HCT116 (cell line): ENCODE results near the gene SEMA5B. TPM values are rescaled to one million over a fixed set of nuclear protein-coding genes. Genes with fewer than 3 reads are reported as not detected.

Experiments used
- ATAC-seq: fragments of 200-7000 bp; cut with Tn5 transposase; 2 replicates; pipeline ENCODE4 v1.9.1; 2020; ENCODE audit warnings: mild to moderate bottlenecking, moderate library complexity
- BruUV-seq: library from RNA; stranded (reverse); fragments of 400-500 nt; replicated peaks from 2 replicates; lab custom pipeline; 2021; lab: Mats Ljungman, UMichigan
- CTCF ChIA-PET: fragments of 300-600 bp; sonication (Branson Sonifier 250); formaldehyde crosslinking; loops from one replicate; lab custom pipeline; 2021; ENCODE audit warnings: antibody characterized with exemption; lab: Charles Lee
- POLR2A ChIA-PET: fragments of 300-600, 350-600 bp; sonication (Branson Sonifier 250); formaldehyde crosslinking; loops from one replicate; lab custom pipeline; 2021; ENCODE audit warnings: antibody characterized with exemption; lab: Charles Lee
- RAD21 ChIA-PET, 2 experiments: fragments of 300-600 bp; sonication (Branson Sonifier 250); formaldehyde crosslinking; loops; one replicate each; lab custom pipeline; 2023; ENCODE audit warnings: low total read pairs in 2 of 2; ENCODE audit not compliant: uncharacterized antibody in 2 of 2, unreplicated experiment in 2 of 2, low non-redundant PET in 1 of 2; lab: Charles Lee
- DNase-seq: peaks from one replicate; pipeline ENCODE4 v3.0.0-alpha.2; 2010; ENCODE audit warnings: low read depth, low spot score
- H2AFZ ChIP-seq: fragments of 200-600 bp; shearing (Covaris generic), sonication (generic); 2 replicates; pipeline ENCODE4 v1.6.1; 2017; ENCODE audit warnings: low read depth, mixed run types, mixed read lengths, antibody characterized with exemption, low read length; ENCODE audit not compliant: poor library complexity, severe bottlenecking
- H3K27ac ChIP-seq: 2 replicates; pipeline ENCODE4 v1.5.1; 2012; ENCODE audit warnings: low read depth, low read length
- H3K27me3 ChIP-seq: fragments of 200-600 bp; sonication (generic); 2 replicates; pipeline ENCODE4 v1.6.1; 2016; ENCODE audit warnings: mixed run types, low read length, mixed read lengths; ENCODE audit not compliant: insufficient read depth
- H3K36me3 ChIP-seq, 2 experiments: fragments of 200-500 bp in 1 of 2; fragments of 200-600 bp in 1 of 2; sonication (Bioruptor generic) in 1 of 2; sonication (generic) in 1 of 2; 2 replicates each; pipeline versions ENCODE4 v1.5.1 to v1.6.1; 2014 to 2016; ENCODE audit warnings: low read length in 2 of 2, inconsistent platforms in 1 of 2, mixed read lengths in 1 of 2, mixed run types in 1 of 2; ENCODE audit not compliant: insufficient read depth in 2 of 2, control insufficient read depth in 1 of 2
- H3K4me1 ChIP-seq, 2 experiments: fragments of 200-600 bp in 1 of 2; sonication (generic) in 1 of 2; 2 replicates each; pipeline versions ENCODE4 v1.5.1 to v1.6.1; 2012 to 2017; ENCODE audit warnings: low read length in 2 of 2, inconsistent platforms in 1 of 2, mild to moderate bottlenecking in 1 of 2, mixed read lengths in 1 of 2, mixed run types in 1 of 2, moderate library complexity in 1 of 2; ENCODE audit not compliant: insufficient read depth in 2 of 2, control insufficient read depth in 1 of 2
- H3K4me2 ChIP-seq: fragments of 200-600 bp; sonication (generic); 2 replicates; pipeline ENCODE4 v1.6.1; 2017; ENCODE audit warnings: mixed run types, low read length, mixed read lengths
- H3K4me3 ChIP-seq, 2 experiments: fragments of 200-600 bp in 1 of 2; sonication (generic) in 1 of 2; replicated peaks in 1 of 2; 2 replicates each; pipeline ENCODE4 v1.5.1; 2011 to 2016; ENCODE audit warnings: low read length in 2 of 2, control low read depth in 1 of 2, low read depth in 1 of 2, mild to moderate bottlenecking in 1 of 2, mixed read lengths in 1 of 2, mixed run types in 1 of 2
- H3K79me2 ChIP-seq: fragments of 200-600 bp; sonication (generic); 2 replicates; pipeline ENCODE4 v1.6.1; 2017; ENCODE audit warnings: mild to moderate bottlenecking, mixed run types, low read length, moderate library complexity, mixed read lengths; ENCODE audit not compliant: insufficient read depth
- H3K9ac ChIP-seq: fragments of 200-600 bp; sonication (generic); 2 replicates; pipeline ENCODE4 v1.6.1; 2016; ENCODE audit warnings: low read length, mixed read lengths
- H3K9me2 ChIP-seq: fragments of 200-600 bp; sonication (generic), shearing (Covaris generic); 2 replicates; pipeline ENCODE4 v1.6.1; 2017; ENCODE audit warnings: mixed run types, mild to moderate bottlenecking, moderate library complexity; ENCODE audit not compliant: insufficient read depth
- H3K9me3 ChIP-seq, 2 experiments: fragments of 200-500 bp in 1 of 2; fragments of 200-600 bp in 1 of 2; sonication (Bioruptor generic) in 1 of 2; sonication (generic) in 1 of 2; 2 replicates each; pipeline ENCODE4 v1.6.1; 2014 to 2017; ENCODE audit warnings: low read length in 2 of 2, mixed read lengths in 2 of 2, inconsistent platforms in 1 of 2, low read depth in 1 of 2, mild to moderate bottlenecking in 1 of 2, mixed run types in 1 of 2, moderate library complexity in 1 of 2; ENCODE audit not compliant: control insufficient read depth in 1 of 2, insufficient read depth in 1 of 2
- H4K20me1 ChIP-seq: fragments of 200-600 bp; sonication (generic), shearing (Covaris generic); 2 replicates; pipeline ENCODE4 v1.6.1; 2017; ENCODE audit warnings: mixed run types, mild to moderate bottlenecking, moderate library complexity; ENCODE audit not compliant: insufficient read depth
- CBX3 ChIP-seq: IDR thresholded peaks from 2 replicates; pipeline ENCODE4 v1.6.1; 2012; ENCODE audit warnings: low read depth
- EGR1 ChIP-seq: IDR thresholded peaks from 2 replicates; pipeline ENCODE4 v1.6.1; 2012; ENCODE audit warnings: low read depth
- ELF1 ChIP-seq: IDR thresholded peaks from 2 replicates; pipeline ENCODE4 v1.6.1; 2012; ENCODE audit warnings: low read depth, borderline replicate concordance
- EZH2 ChIP-seq: fragments of 200-600 bp; sonication (generic); IDR thresholded peaks from 2 replicates; pipeline ENCODE4 v1.6.1; 2017; ENCODE audit warnings: antibody characterized with exemption, mixed run types
- EZH2phosphoT487 ChIP-seq: fragments of 200-600 bp; IDR thresholded peaks from 2 replicates; pipeline ENCODE4 v1.6.1; 2018; ENCODE audit warnings: antibody characterized with exemption, borderline replicate concordance
- JUND ChIP-seq: IDR thresholded peaks from 2 replicates; pipeline ENCODE4 v1.6.1; 2012
- POLR2AphosphoS5 ChIP-seq: IDR thresholded peaks from 2 replicates; pipeline ENCODE4 v1.6.1; 2011; ENCODE audit warnings: mild to moderate bottlenecking, low read depth, low read length, moderate library complexity
- RAD21 ChIP-seq: IDR thresholded peaks from 2 replicates; pipeline ENCODE4 v1.6.1; 2012; ENCODE audit warnings: low read depth, mild to moderate bottlenecking
- SIN3A ChIP-seq: IDR thresholded peaks from 2 replicates; pipeline ENCODE4 v1.6.1; 2012; ENCODE audit warnings: low read depth
- SP1 ChIP-seq: IDR thresholded peaks from 2 replicates; pipeline ENCODE4 v1.6.1; 2012; ENCODE audit warnings: low read depth
- SRF ChIP-seq: IDR thresholded peaks from 2 replicates; pipeline ENCODE4 v1.6.1; 2012; ENCODE audit warnings: low read depth
- TCF7L2 ChIP-seq: IDR thresholded peaks from 2 replicates; pipeline ENCODE4 v1.7.0; 2011; ENCODE audit warnings: borderline replicate concordance, inconsistent platforms; ENCODE audit not compliant: insufficient read depth, insufficient read length; ENCODE audit errors: extremely low read depth
- ZFX ChIP-seq: fragments of 450-650 bp; IDR thresholded peaks from 2 replicates; pipeline ENCODE4 v1.6.1; 2017
- ZNF274 ChIP-seq: fragments of 200-500 bp; sonication (Bioruptor generic); IDR thresholded peaks from 2 replicates; pipeline ENCODE4 v1.6.1; 2014; ENCODE audit warnings: mild to moderate bottlenecking, low read depth, low read length, inconsistent platforms
- intact Hi-C: fragments of 100-400 bp; cut with micrococcal nuclease; formaldehyde crosslinking; loops from 2 replicates; pipeline ENCODE4 v1.10.0; 2022
- total RNA-seq: library from RNA; stranded (reverse); gene quantifications from one replicate; pipeline ENCODE4 v1.2.1, GENCODE V29; 2021; ENCODE audit not compliant: unreplicated experiment
- TF ChIP-seq, protein P1 (sequence below): IDR thresholded peaks from 2 replicates; pipeline ENCODE4 v1.6.1; 2012
- TF ChIP-seq, protein P2 (sequence below): IDR thresholded peaks from 2 replicates; pipeline ENCODE4 v1.6.1; 2011; ENCODE audit warnings: mild to moderate bottlenecking, low read length, moderate library complexity; ENCODE audit not compliant: insufficient replicate concordance; ENCODE audit errors: extremely low read depth
- TF ChIP-seq, protein P3 (sequence below): IDR thresholded peaks from 2 replicates; pipeline ENCODE4 v1.6.1; 2012
- TF ChIP-seq, protein P4 (sequence below): IDR thresholded peaks from 2 replicates; pipeline ENCODE4 v1.6.1; 2012; ENCODE audit warnings: low read depth
- TF ChIP-seq, protein P5 (sequence below), 3 experiments: fragments of 200-600 bp in 1 of 3; sonication (generic) in 1 of 3; IDR thresholded peaks in 2 of 3; conservative IDR thresholded peaks in 1 of 3; 2 replicates each; pipeline ENCODE4 v1.5.1; 2012 to 2017; ENCODE audit warnings: low read depth in 2 of 3, low read length in 2 of 3, antibody characterized with exemption in 1 of 3, borderline replicate concordance in 1 of 3, control low read depth in 1 of 3, mild to moderate bottlenecking in 1 of 3, mixed read lengths in 1 of 3, mixed run types in 1 of 3, moderate library complexity in 1 of 3; ENCODE audit not compliant: insufficient read depth in 1 of 3

SEMA5B gene
- total RNA-seq, 1 experiment from 2014 or later: 0.15 TPM

DNA sequence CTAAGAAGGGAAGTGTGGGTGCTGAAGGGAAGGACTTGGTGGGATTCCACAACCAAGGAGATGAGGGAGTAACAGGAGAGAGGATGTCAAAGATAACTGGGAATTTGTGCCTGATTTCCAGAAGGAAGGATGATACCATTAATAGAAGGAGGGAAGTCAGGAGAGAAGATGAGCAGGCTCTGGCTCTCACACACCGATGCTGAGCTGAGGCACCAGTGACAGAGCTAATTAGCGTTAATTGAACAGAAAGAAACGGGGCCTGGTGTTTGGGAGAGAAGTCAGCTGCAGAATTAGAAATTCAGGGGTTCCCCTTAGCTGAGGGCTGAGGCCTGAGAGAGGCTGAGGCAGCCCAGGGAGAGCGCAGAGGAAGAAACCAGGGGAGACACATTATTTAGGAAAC lies 27.4 kb upstream of the SEMA5B start:
- no peak for ATAC-seq
- intact Hi-C loops: no loop called here
- POLR2A ChIA-PET: no interaction called here

More for the DNA sequence above, 27.4 kb upstream of the SEMA5B start:
- Histone ChIP-seq H3K4me3 (no peak overlapping the region), H3K9me3 (no peaks in the 10 kb centered on the region), H3K4me1 (peaks cover 0 to 13% of the 10 kb centered on the region in 2 experiments; a peak in 2 of 4 replicates), H3K9ac (no peak overlapping the region), H3K79me2 (no peaks in the 10 kb centered on the region), H3K9me2 (no peaks in the 10 kb centered on the region), H3K36me3 (no peaks in the 10 kb centered on the region)
- ChIA-PET RAD21 (no interaction called here), CTCF (no interaction called here)
- no TSS peak for BruUV-seq
- no peak for TF ChIP-seq EZH2phosphoT487
- TF ChIP-seq, protein P1, sequence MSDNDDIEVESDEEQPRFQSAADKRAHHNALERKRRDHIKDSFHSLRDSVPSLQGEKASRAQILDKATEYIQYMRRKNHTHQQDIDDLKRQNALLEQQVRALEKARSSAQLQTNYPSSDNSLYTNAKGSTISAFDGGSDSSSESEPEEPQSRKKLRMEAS: no peak
- TF ChIP-seq POLR2AphosphoS5: no peak
- TF ChIP-seq, protein P2, sequence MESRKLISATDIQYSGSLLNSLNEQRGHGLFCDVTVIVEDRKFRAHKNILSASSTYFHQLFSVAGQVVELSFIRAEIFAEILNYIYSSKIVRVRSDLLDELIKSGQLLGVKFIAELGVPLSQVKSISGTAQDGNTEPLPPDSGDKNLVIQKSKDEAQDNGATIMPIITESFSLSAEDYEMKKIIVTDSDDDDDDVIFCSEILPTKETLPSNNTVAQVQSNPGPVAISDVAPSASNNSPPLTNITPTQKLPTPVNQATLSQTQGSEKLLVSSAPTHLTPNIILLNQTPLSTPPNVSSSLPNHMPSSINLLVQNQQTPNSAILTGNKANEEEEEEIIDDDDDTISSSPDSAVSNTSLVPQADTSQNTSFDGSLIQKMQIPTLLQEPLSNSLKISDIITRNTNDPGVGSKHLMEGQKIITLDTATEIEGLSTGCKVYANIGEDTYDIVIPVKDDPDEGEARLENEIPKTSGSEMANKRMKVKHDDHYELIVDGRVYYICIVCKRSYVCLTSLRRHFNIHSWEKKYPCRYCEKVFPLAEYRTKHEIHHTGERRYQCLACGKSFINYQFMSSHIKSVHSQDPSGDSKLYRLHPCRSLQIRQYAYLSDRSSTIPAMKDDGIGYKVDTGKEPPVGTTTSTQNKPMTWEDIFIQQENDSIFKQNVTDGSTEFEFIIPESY: no peak
- no peak for TF ChIP-seq ZNF274
- no peak for TF ChIP-seq CBX3
- no peak for TF ChIP-seq RAD21
- TF ChIP-seq, protein P3, sequence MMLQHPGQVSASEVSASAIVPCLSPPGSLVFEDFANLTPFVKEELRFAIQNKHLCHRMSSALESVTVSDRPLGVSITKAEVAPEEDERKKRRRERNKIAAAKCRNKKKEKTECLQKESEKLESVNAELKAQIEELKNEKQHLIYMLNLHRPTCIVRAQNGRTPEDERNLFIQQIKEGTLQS: no peak
- TF ChIP-seq, protein P4, sequence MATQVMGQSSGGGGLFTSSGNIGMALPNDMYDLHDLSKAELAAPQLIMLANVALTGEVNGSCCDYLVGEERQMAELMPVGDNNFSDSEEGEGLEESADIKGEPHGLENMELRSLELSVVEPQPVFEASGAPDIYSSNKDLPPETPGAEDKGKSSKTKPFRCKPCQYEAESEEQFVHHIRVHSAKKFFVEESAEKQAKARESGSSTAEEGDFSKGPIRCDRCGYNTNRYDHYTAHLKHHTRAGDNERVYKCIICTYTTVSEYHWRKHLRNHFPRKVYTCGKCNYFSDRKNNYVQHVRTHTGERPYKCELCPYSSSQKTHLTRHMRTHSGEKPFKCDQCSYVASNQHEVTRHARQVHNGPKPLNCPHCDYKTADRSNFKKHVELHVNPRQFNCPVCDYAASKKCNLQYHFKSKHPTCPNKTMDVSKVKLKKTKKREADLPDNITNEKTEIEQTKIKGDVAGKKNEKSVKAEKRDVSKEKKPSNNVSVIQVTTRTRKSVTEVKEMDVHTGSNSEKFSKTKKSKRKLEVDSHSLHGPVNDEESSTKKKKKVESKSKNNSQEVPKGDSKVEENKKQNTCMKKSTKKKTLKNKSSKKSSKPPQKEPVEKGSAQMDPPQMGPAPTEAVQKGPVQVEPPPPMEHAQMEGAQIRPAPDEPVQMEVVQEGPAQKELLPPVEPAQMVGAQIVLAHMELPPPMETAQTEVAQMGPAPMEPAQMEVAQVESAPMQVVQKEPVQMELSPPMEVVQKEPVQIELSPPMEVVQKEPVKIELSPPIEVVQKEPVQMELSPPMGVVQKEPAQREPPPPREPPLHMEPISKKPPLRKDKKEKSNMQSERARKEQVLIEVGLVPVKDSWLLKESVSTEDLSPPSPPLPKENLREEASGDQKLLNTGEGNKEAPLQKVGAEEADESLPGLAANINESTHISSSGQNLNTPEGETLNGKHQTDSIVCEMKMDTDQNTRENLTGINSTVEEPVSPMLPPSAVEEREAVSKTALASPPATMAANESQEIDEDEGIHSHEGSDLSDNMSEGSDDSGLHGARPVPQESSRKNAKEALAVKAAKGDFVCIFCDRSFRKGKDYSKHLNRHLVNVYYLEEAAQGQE: no peak
- TF ChIP-seq JUND: no peak
- TF ChIP-seq ELF1: no peak
- no peak for TF ChIP-seq SRF
- no peak for TF ChIP-seq EGR1
- no peak for TF ChIP-seq EZH2
- TF ChIP-seq SIN3A: no peak
- TF ChIP-seq, protein P5, sequence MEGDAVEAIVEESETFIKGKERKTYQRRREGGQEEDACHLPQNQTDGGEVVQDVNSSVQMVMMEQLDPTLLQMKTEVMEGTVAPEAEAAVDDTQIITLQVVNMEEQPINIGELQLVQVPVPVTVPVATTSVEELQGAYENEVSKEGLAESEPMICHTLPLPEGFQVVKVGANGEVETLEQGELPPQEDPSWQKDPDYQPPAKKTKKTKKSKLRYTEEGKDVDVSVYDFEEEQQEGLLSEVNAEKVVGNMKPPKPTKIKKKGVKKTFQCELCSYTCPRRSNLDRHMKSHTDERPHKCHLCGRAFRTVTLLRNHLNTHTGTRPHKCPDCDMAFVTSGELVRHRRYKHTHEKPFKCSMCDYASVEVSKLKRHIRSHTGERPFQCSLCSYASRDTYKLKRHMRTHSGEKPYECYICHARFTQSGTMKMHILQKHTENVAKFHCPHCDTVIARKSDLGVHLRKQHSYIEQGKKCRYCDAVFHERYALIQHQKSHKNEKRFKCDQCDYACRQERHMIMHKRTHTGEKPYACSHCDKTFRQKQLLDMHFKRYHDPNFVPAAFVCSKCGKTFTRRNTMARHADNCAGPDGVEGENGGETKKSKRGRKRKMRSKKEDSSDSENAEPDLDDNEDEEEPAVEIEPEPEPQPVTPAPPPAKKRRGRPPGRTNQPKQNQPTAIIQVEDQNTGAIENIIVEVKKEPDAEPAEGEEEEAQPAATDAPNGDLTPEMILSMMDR (IDR thresholded peaks at IDR 0.05 in 2 of 3, conservative IDR thresholded peaks at IDR 0.05 in 1 of 3; ENCODE audit: borderline replicate concordance in 1 of 3, insufficient read depth in 1 of 3, low read depth in 2 of 3, low read length in 2 of 3): no peak
- no peak for TF ChIP-seq TCF7L2
- no peak for TF ChIP-seq SP1
- TF ChIP-seq ZFX: no peak
- TF ChIP-seq, all 23 proteins: peak for 0
- Histone ChIP-seq H3K27ac (no peak overlapping the region), H4K20me1 (no peaks in the 10 kb centered on the region), H3K4me2 (no peak overlapping the region), H3K27me3 (peaks cover 4% of the 10 kb centered on the region; the same call in 1 of the 2 replicates), H2AFZ (no peak overlapping the region)
- DNase-seq: no peak
